Smooth muscle cell (in vitro differentiated cells): ENCODE data around the gene XYLT1. TPM values are rescaled to one million over a fixed set of nuclear protein-coding genes. Genes with fewer than 3 reads are reported as not detected.
A peak's percentile ranks its signal among the peaks of the same experiment; 100 is the strongest.

Source experiments
- DNase-seq: peaks from one replicate; lab custom pipeline; 2025; ENCODE audit not compliant: unreplicated experiment; lab: John Stamatoyannopoulos, UW
- H2AFZ ChIP-seq: fragments of 200-600 bp; sonication (generic); 2 replicates; pipeline ENCODE4 v1.6.0; 2016; ENCODE audit warnings: antibody characterized with exemption, low read depth, mild to moderate bottlenecking
- H3F3A ChIP-seq: fragments of 200-600 bp; sonication (generic); 2 replicates; pipeline ENCODE4 v1.6.0; 2017; ENCODE audit warnings: antibody characterized with exemption, low read depth
- H3K27ac ChIP-seq: fragments of 200-600 bp; sonication (generic); 2 replicates; pipeline ENCODE4 v1.5.1; 2016; ENCODE audit warnings: low read depth, mild to moderate bottlenecking
- H3K27me3 ChIP-seq: fragments of 200-600 bp; sonication (generic); 2 replicates; pipeline ENCODE4 v1.6.1; 2016; ENCODE audit warnings: low read depth, mild to moderate bottlenecking
- H3K36me3 ChIP-seq: fragments of 200-600 bp; sonication (generic); 2 replicates; pipeline ENCODE4 v1.5.1; 2016; ENCODE audit warnings: low read depth
- H3K4me1 ChIP-seq: fragments of 200-600 bp; sonication (generic); 2 replicates; pipeline ENCODE4 v1.5.1; 2016; ENCODE audit warnings: low read depth
- H3K4me2 ChIP-seq: fragments of 200-600 bp; sonication (generic); 2 replicates; pipeline ENCODE4 v1.6.0; 2016; ENCODE audit warnings: mild to moderate bottlenecking
- H3K4me3 ChIP-seq: fragments of 200-600 bp; sonication (generic); 2 replicates; pipeline ENCODE4 v1.5.1; 2016; ENCODE audit warnings: mild to moderate bottlenecking
- H3K79me2 ChIP-seq: fragments of 200-600 bp; sonication (generic); 2 replicates; pipeline ENCODE4 v1.6.0; 2016; ENCODE audit warnings: low read depth, mild to moderate bottlenecking
- H3K9ac ChIP-seq: fragments of 200-600 bp; sonication (generic); 2 replicates; pipeline ENCODE4 v1.6.0; 2016; ENCODE audit warnings: low read depth
- H3K9me3 ChIP-seq: fragments of 200-600 bp; sonication (generic); replicated peaks from 2 replicates; pipeline ENCODE4 v1.5.1; 2016; ENCODE audit warnings: low read depth
- H4K20me1 ChIP-seq: fragments of 200-600 bp; sonication (generic); 2 replicates; pipeline ENCODE4 v1.6.0; 2016; ENCODE audit warnings: low read depth
- CTCF ChIP-seq: fragments of 200-600 bp; sonication (generic); IDR thresholded peaks from 2 replicates; pipeline ENCODE4 v1.5.1; 2017; ENCODE audit warnings: borderline replicate concordance, mild to moderate bottlenecking, antibody characterized with exemption; ENCODE audit not compliant: insufficient read depth, poor library complexity, severe bottlenecking
- WGBS: methylation state at CpG from one replicate; pipeline ENCODE4 v1.1.7; 2016; ENCODE audit warnings: low lambda C conversion rate; 5-methylcytosine and 5-hydroxymethylcytosine counted together
- polyA plus RNA-seq: library from polyadenylated mRNA; unstranded; fragments of >200 nt; fragmentation: Nextera tagmentation; extraction: Ambion mirVana; gene quantifications from 2 replicates; pipeline ENCODE4 v1.2.1, GENCODE V29; 2016
- total RNA-seq: library from RNA; depleted of rRNA; stranded (reverse); fragments of >200 nt; gene quantifications from 2 replicates; pipeline ENCODE4 v1.2.3, GENCODE V29; 2014

The XYLT1 gene
- total and polyA plus RNA-seq, 2 experiments from 2014 or later: 9.5 to 19.9 TPM

- no peaks in the 10 kb centered on the region for H3K27me3 ChIP-seq
Observed at GRCh38 chr16:17281052-17281451, 189.7 kb downstream of the XYLT1 start.

GRCh38 chr16:17278988-17279387 lies 191.8 kb downstream of the XYLT1 start:
- Histone ChIP-seq H3K27ac (no peak overlapping the region), H2AFZ (no peak overlapping the region), H3K27me3 (no peaks in the 10 kb centered on the region), H3K9me3 (no peaks in the 10 kb centered on the region), H3K36me3 (no peaks in the 10 kb centered on the region), H3F3A (no peaks in the 10 kb centered on the region), H3K79me2 (no peaks in the 10 kb centered on the region), H3K4me3 (no peak overlapping the region), H3K9ac (no peak overlapping the region), H3K4me2 (no peak overlapping the region), H4K20me1 (peaks cover 96% of the 10 kb centered on the region), H3K4me1 (peaks cover 6% of the 10 kb centered on the region)
- 85% methylated on average over 5 of the region's 5 CpGs for WGBS
- no peak for TF ChIP-seq CTCF
- DNase-seq: no peak

More at GRCh38 chr16:17281052-17281451, 189.7 kb downstream of the XYLT1 start:
- Histone ChIP-seq H4K20me1 (peaks cover 94% of the 10 kb centered on the region), H3K4me1 (no peaks in the 10 kb centered on the region), H2AFZ (no peak overlapping the region), H3K4me2 (no peak overlapping the region), H3K4me3 (no peak overlapping the region), H3K27ac (no peak overlapping the region), H3F3A (no peaks in the 10 kb centered on the region), H3K9me3 (no peaks in the 10 kb centered on the region), H3K36me3 (no peaks in the 10 kb centered on the region), H3K79me2 (no peaks in the 10 kb centered on the region), H3K9ac (no peak overlapping the region)
- DNase-seq: no peak
- no peak for TF ChIP-seq CTCF
- 98% methylated on average over 7 of the region's 7 CpGs for WGBS

- Histone ChIP-seq H3K27me3 (no peaks in the 10 kb centered on the region), H3F3A (no peaks in the 10 kb centered on the region), H4K20me1 (peaks cover 94% of the 10 kb centered on the region), H3K27ac (no peak overlapping the region), H3K9me3 (no peaks in the 10 kb centered on the region), H3K79me2 (no peaks in the 10 kb centered on the region), H2AFZ (no peak overlapping the region), H3K4me1 (peaks cover 6% of the 10 kb centered on the region), H3K4me2 (no peak overlapping the region), H3K9ac (no peak overlapping the region), H3K4me3 (no peak overlapping the region), H3K36me3 (no peaks in the 10 kb centered on the region)
- WGBS: 77% methylated on average over 10 of the region's 10 CpGs
- DNase-seq: no peak
- TF ChIP-seq CTCF: peak; percentile 3
Observed at GRCh38 chr16:17277981-17278381, 192.8 kb downstream of the XYLT1 start.

- Histone ChIP-seq H3F3A (no peaks in the 10 kb centered on the region), H4K20me1 (peaks cover 93% of the 10 kb centered on the region), H3K4me1 (peaks cover 6% of the 10 kb centered on the region), H3K36me3 (no peaks in the 10 kb centered on the region), H3K27me3 (no peaks in the 10 kb centered on the region), H3K27ac (no peak overlapping the region), H3K4me2 (no peak overlapping the region), H3K9me3 (no peaks in the 10 kb centered on the region), H3K79me2 (no peaks in the 10 kb centered on the region), H3K9ac (no peak overlapping the region), H2AFZ (no peak overlapping the region), H3K4me3 (no peak overlapping the region)
- WGBS: 98% methylated on average over 10 of the region's 10 CpGs
- no peak for DNase-seq
- no peak for TF ChIP-seq CTCF
Observed at GRCh38 chr16:17276610-17277009, 194.2 kb downstream of the XYLT1 start.
